ENCODE results near the gene TIGD3.

DNA sequence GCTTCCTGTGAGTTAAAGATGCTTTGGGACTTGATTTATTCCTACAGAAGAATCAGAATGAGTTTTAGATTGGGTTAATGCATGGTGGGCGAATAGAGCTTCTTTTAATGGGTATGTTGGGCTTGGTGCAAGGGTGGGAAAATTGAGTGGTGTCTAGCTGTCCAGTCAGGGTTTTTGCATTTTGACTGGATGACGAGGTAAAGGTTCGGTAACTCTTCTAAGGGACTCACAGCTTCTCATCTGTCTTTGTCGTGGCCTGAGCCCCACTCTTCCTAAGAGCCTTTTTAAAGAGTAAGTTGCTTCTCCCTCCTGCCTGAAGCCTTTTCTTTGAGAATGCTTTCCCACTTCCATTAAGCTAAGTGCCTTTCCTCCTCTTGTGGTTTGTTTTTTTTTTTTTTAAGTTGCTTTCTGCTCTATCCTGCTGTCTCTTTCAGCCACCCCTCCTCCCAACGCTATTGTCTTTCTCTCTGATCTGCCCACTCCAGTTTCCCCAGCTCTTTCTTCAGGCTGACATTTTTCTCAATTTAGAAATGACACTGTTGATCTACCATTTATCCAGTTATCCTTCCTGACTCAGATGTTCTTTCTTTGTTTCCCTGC, 19.8 kb upstream of the TIGD3 start:
- no peak for TF ChIP-seq POLR2A (IDR thresholded peaks at IDR 0.05; ENCODE audit: low read length)
- no peak for TF ChIP-seq GATA1 (IDR thresholded peaks at IDR 0.05; ENCODE audit: low read depth, low read length)
